ENCODE measurements around the gene LYPD5. TPM values are rescaled to one million over a fixed set of nuclear protein-coding genes. Genes with fewer than 3 reads are reported as not detected.

The LYPD5 gene
- total and polyA plus RNA-seq, 11 donors, result 0.34 to 7.9 (median 1.4) TPM

- DNase-seq, result peak in 1 of 5 donors; percentile 4
- TF ChIP-seq POLR2A (IDR thresholded peaks at IDR 0.05), result no peak
- no peak for TF ChIP-seq CTCF (IDR thresholded peaks at IDR 0.05)
- Histone ChIP-seq H3K4me1 (peaks cover 0 to 61% (median 0%) of the 10 kb centered on the region in 12 donors), H3K9me3 (no peaks in the 10 kb centered on the region), H3K27ac (peak overlapping the region in 1 of 12 donors; percentile 88), H3K27me3 (no peaks in the 10 kb centered on the region), H3K36me3 (no peaks in the 10 kb centered on the region), H3K4me3 (no peak overlapping the region)
- intact Hi-C loops (cut with DNase I), result no loop called here
- 81 to 88% (median 85%) methylated on average over 3 of the region's 3 CpGs for WGBS, 4 donors
- no peak for ATAC-seq
These were observed 39.4 kb downstream of the LYPD5 start for GRCh38 chr19:43762814-43763213.

- DNase-seq, result no peak
- no peak for ATAC-seq
- no peaks in the 10 kb centered on the region for H3K36me3 ChIP-seq
- H3K4me3 ChIP-seq, result no peak overlapping the region
- intact Hi-C loops (cut with DNase I), result no loop called here
- no peak for TF ChIP-seq CTCF (IDR thresholded peaks at IDR 0.05)
- TF ChIP-seq POLR2A (IDR thresholded peaks at IDR 0.05), result no peak
- H3K4me1 ChIP-seq, result peaks cover 0 to 61% (median 0%) of the 10 kb centered on the region in 12 donors
- 87 to 93% (median 90%) methylated on average over 4 of the region's 4 CpGs for WGBS, 4 donors
- no peak overlapping the region for H3K27ac ChIP-seq
- no peaks in the 10 kb centered on the region for H3K9me3 ChIP-seq
- no peaks in the 10 kb centered on the region for H3K27me3 ChIP-seq
These were observed 41.3 kb downstream of the LYPD5 start for GRCh38 chr19:43760941-43761340.

GRCh38 chr19:43759515-43759914 lies 42.7 kb downstream of the LYPD5 start:
- Histone ChIP-seq H3K9me3 (no peaks in the 10 kb centered on the region), H3K36me3 (no peaks in the 10 kb centered on the region), H3K27ac (peak overlapping the region in 1 of 12 donors; percentile 27), H3K27me3 (no peaks in the 10 kb centered on the region), H3K4me1 (peaks cover 0 to 55% (median 6%) of the 10 kb centered on the region in 12 donors), H3K4me3 (no peak overlapping the region)
- peak in 1 of 5 donors; percentile 14 for DNase-seq
- intact Hi-C loops (cut with DNase I), result no loop called here
- 72 to 78% (median 75%) methylated on average over 5 of the region's 5 CpGs for WGBS, 4 donors
- no peak for TF ChIP-seq CTCF (IDR thresholded peaks at IDR 0.05)
- TF ChIP-seq POLR2A (IDR thresholded peaks at IDR 0.05), result no peak
- no peak for ATAC-seq

GRCh38 chr19:43755256-43755801 lies 46.9 kb downstream of the LYPD5 start:
- WGBS, 4 donors, result 1% methylated on average over 28 of the region's 28 CpGs
- Histone ChIP-seq H3K27ac (peak overlapping the region; percentile 95 to 100 (median 98)), H3K4me1 (peaks cover 0 to 64% (median 18%) of the 10 kb centered on the region in 12 donors), H3K36me3 (peaks cover 0 to 19% (median 11%) of the 10 kb centered on the region in 9 donors), H3K27me3 (no peaks in the 10 kb centered on the region), H3K9me3 (no peaks in the 10 kb centered on the region), H3K4me3 (peak overlapping the region; percentile 60 to 91 (median 73))
- no peak for TF ChIP-seq POLR2A (IDR thresholded peaks at IDR 0.05)
- ATAC-seq (peak; percentile 40 to 75 (median 66)), DNase-seq (peak; percentile 86 to 93 (median 88))
- intact Hi-C loops (cut with DNase I), result no loop called here
